Stimulated activated CD4-positive, alpha-beta T cell treated with anti-CD3 and anti-CD28 coated beads, Interleukin-4, amount 100 ng/mL, for 48 hours (primary cell): Measurements from ENCODE around the gene EGFL7.

Experiments
- DNase-seq, 2 donors: peaks; one replicate each; pipeline ENCODE4 v3.0.0-alpha.2; 2020; ENCODE audit warnings: low read depth in 2 of 2

EGFL7 gene

GRCh38 chr9:136662656-136663581 is at the start of gene EGFL7:
EGFL7 (plus strand) TSS chr9:136662916; CDS start chr9:136668283, 5,367 bp downstream.
- DNase-seq: no peak

GRCh38 chr9:136613824-136614371 is 48.8 kb upstream of the EGFL7 start:
- no peak for DNase-seq

GRCh38 chr9:136614372-136614922 is 48.3 kb upstream of the EGFL7 start:
- no peak for DNase-seq

- no peak for DNase-seq
Measured at GRCh38 chr9:136614967-136615623, 47.6 kb upstream of the EGFL7 start.

GRCh38 chr9:136615631-136616306 is 46.9 kb upstream of the EGFL7 start:
- DNase-seq: no peak

GRCh38 chr9:136616307-136616635 is 46.4 kb upstream of the EGFL7 start:
- DNase-seq: no peak

GRCh38 chr9:136616948-136617695 is 45.6 kb upstream of the EGFL7 start:
- no peak for DNase-seq

GRCh38 chr9:136617746-136618579 is 44.8 kb upstream of the EGFL7 start:
- no peak for DNase-seq

GRCh38 chr9:136618580-136619547 is 43.9 kb upstream of the EGFL7 start:
- no peak for DNase-seq

GRCh38 chr9:136619742-136620440 is 42.8 kb upstream of the EGFL7 start:
- DNase-seq: no peak

- no peak for DNase-seq
Measured at GRCh38 chr9:136620441-136621018, 42.2 kb upstream of the EGFL7 start.

- DNase-seq: no peak
Measured at GRCh38 chr9:136621019-136621733, 41.5 kb upstream of the EGFL7 start.

- DNase-seq: no peak
Measured at GRCh38 chr9:136621734-136622093, 41.0 kb upstream of the EGFL7 start.

- DNase-seq: no peak
Measured at GRCh38 chr9:136622538-136622948, 40.2 kb upstream of the EGFL7 start.

- DNase-seq: no peak
Measured at GRCh38 chr9:136623016-136623841, 39.5 kb upstream of the EGFL7 start.

- DNase-seq: no peak
Measured at GRCh38 chr9:136623842-136624183, 38.9 kb upstream of the EGFL7 start.
